Activated CD4-positive, CD25-positive, alpha-beta regulatory T cell treated with anti-CD3 and anti-CD28 coated beads, Interleukin-2, amount 50 U/mL, for 24 hours (primary cell): ENCODE data around the gene CSNK1G3.

Experiments used
- ATAC-seq, 2 donors: fragments of 150-1000 bp; cut with Tn5 transposase; one replicate each; pipeline ENCODE4 v1.10.0; 2021; ENCODE audit warnings: mild to moderate bottlenecking in 1 of 2, moderate library complexity in 1 of 2

Gene CSNK1G3

GRCh38 chr5:123651234-123651633 lies 139.3 kb downstream of the CSNK1G3 start:
- no peak for ATAC-seq

DNA sequence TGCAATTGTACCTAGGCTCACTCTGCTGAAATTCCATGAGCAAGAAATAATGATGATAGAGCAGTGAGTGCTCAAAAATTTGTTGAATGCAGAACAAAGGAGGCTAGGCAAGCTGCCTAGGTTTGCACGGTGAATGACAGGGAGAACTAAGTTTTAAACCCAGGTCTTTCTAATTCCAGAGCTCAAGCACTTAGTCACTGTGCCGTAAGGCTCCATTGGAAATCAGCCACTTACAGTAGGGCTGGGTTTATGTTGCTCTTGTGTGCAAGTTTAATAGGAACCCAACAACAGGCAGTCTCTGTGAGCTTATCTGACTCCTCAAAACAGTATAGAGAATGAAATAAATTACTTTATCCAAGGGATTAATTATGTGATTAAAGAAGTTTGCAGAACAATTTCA lies 147.0 kb downstream of the CSNK1G3 start:
- ATAC-seq: no peak

DNA sequence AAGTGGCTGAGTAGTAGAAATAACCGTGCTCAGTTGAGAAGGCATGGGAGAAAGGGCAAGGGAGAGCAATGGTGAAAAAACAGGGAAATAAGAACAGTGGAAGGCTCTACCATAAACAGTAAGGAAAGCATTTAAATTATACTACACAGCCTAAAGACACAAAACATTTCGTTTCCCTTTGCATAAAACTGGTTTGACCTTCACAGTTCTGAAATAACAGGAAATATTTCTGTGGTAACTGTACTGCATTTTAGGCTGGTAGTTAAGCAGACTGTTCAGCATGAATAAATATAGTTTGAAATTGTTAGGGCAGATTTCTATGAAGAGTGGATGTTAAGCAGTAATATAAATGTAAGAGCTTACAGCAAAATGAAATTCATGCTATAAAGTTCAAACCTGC lies 147.5 kb downstream of the CSNK1G3 start:
- ATAC-seq: no peak

- no peak for ATAC-seq
Measured at GRCh38 chr5:123664961-123665360, 153.0 kb downstream of the CSNK1G3 start.

- ATAC-seq: no peak
Measured at GRCh38 chr5:123665822-123666371, 153.9 kb downstream of the CSNK1G3 start.
